HG02588 (cell line): ENCODE data around the gene OR56A4.
"Not testable (repeated sequence)": the region's sequence is repeated elsewhere in the genome, so short reads cannot be mapped to it uniquely, and the experiment has no call there.

ENCODE experiments used
- ATAC-seq: cut with Tn5 transposase; IDR thresholded peaks from one replicate; pipeline ENCODE4 v1.9.1; 2021; ENCODE audit warnings: mild to moderate bottlenecking, moderate library complexity; ENCODE audit not compliant: unreplicated experiment

The OR56A4 gene

GRCh38 chr11:5966958-5967357 lies 39.8 kb downstream of the OR56A4 start:
- ATAC-seq, result no peak

DNA sequence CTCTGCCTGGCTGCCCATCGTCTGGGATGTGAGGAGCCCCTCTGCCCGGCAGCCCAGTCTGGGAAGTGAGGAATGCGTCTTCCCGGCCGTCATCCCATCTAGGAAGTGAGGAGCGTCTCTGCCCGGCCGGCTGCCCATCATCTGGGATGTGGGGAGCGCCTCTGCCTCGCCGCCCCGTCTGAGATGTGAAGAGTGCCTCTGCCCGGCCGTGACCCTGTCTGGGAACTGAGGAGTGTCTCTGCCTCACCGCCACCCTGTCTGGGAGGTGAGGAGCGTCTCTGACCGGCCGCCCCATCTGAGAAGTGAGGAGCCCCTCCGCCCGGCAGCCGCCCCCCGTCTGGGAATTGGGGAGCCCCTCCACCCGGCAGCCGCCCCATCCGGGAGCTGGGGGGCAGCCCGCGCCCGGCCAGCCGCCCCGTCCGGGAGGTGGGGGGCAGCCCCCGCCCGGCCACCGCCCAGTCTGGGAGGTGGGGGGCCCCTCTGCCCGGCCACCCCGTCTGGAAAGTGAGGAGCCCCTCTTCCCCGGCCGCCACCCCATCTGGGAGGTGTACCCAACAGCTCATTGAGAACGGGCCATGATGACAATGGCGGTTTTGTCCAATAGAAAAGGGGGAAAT lies 45.9 kb downstream of the OR56A4 start:
- not testable (repeated sequence) for ATAC-seq

DNA sequence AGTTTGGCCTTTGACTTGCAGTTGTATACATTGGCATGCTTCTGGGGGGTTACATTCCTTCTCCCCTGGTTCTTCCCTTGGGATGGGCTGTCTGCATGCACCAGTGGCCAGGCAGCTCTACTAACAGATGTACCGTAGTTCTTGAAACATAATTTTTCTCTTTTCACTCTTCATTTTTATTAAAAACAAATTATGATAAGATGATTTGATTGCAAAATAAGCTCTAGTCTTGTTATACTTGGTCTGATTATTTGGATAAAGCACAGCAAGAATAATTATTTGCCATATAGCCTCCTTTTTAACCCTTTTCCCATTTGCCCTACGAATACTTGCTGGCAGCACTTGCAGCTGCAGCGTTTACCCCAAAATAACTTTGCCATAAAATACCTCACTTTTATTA lies 51.2 kb downstream of the OR56A4 start:
- ATAC-seq, result no peak
